Mesenchymal stem cell (in vitro differentiated cells and primary cell): Measurements from ENCODE around the gene TSPAN5.
A peak's percentile ranks its signal among the peaks of the same experiment; 100 is the strongest.

Experiments
- DNase-seq: peaks from one replicate; pipeline ENCODE4 v3.0.0-alpha.2; 2013
- H2AFZ ChIP-seq: one replicate; pipeline ENCODE4 v1.6.1; 2013; ENCODE audit warnings: low read depth, mild to moderate bottlenecking, control low read depth, inconsistent platforms, low read length, moderate library complexity
- H2AK5ac ChIP-seq: 2 replicates; pipeline ENCODE4 v1.6.1; 2013; ENCODE audit warnings: low read length, moderate library complexity, mild to moderate bottlenecking, inconsistent platforms; ENCODE audit not compliant: severe bottlenecking
- H2BK120ac ChIP-seq: one replicate; pipeline ENCODE4 v1.6.1; 2013; ENCODE audit warnings: low read depth, mild to moderate bottlenecking, inconsistent platforms, low read length, moderate library complexity
- H2BK12ac ChIP-seq, 2 experiments: one replicate each; pipeline ENCODE4 v1.6.1; 2013; ENCODE audit warnings: inconsistent platforms in 2 of 2, low read length in 2 of 2, mild to moderate bottlenecking in 2 of 2, moderate library complexity in 2 of 2, control low read depth in 1 of 2
- H2BK15ac ChIP-seq: one replicate; pipeline ENCODE4 v1.6.1; 2013; ENCODE audit warnings: mild to moderate bottlenecking, low read depth, inconsistent platforms; ENCODE audit not compliant: poor library complexity, severe bottlenecking
- H2BK5ac ChIP-seq: 2 replicates; pipeline ENCODE4 v1.6.1; 2013; ENCODE audit warnings: low read depth, mild to moderate bottlenecking, low read length, control low read depth, inconsistent platforms; ENCODE audit not compliant: poor library complexity, severe bottlenecking
- H3K14ac ChIP-seq, 2 experiments: one replicate each; pipeline ENCODE4 v1.6.1; 2013; ENCODE audit warnings: inconsistent platforms in 2 of 2, low read length in 2 of 2, control low read depth in 1 of 2, mild to moderate bottlenecking in 1 of 2, moderate library complexity in 1 of 2
- H3K18ac ChIP-seq, 2 experiments: one replicate each; pipeline ENCODE4 v1.6.1; 2013; ENCODE audit warnings: inconsistent platforms in 2 of 2, low read length in 2 of 2, control low read depth in 1 of 2, low read depth in 1 of 2, mild to moderate bottlenecking in 1 of 2
- H3K23ac ChIP-seq, 2 experiments: one replicate each; pipeline ENCODE4 v1.6.1; 2013; ENCODE audit warnings: inconsistent platforms in 2 of 2, low read length in 2 of 2, mild to moderate bottlenecking in 2 of 2, moderate library complexity in 2 of 2, control low read depth in 1 of 2
- H3K27ac ChIP-seq: 2 replicates; pipeline ENCODE4 v1.5.1; 2013; ENCODE audit warnings: mild to moderate bottlenecking, moderate library complexity, low read length, control low read depth, inconsistent platforms; ENCODE audit not compliant: poor library complexity, severe bottlenecking
- H3K27me3 ChIP-seq, 2 experiments: 2 replicates each; pipeline versions ENCODE4 v1.6.1 to v1.7.0; 2013; ENCODE audit warnings: low read length in 2 of 2, mild to moderate bottlenecking in 2 of 2, moderate library complexity in 2 of 2, control low read depth in 1 of 2, inconsistent platforms in 1 of 2; ENCODE audit not compliant: control insufficient read depth in 1 of 2, insufficient read depth in 1 of 2
- H3K36me3 ChIP-seq, 2 experiments: 2 replicates each; pipeline versions ENCODE4 v1.6.1 to v1.7.0; 2013; ENCODE audit warnings: low read length in 2 of 2, control low read depth in 1 of 2, inconsistent platforms in 1 of 2, low read depth in 1 of 2, mild to moderate bottlenecking in 1 of 2; ENCODE audit not compliant: insufficient read depth in 2 of 2, control insufficient read depth in 1 of 2
- H3K4ac ChIP-seq, 2 experiments: one replicate each; pipeline ENCODE4 v1.6.1; 2013; ENCODE audit warnings: inconsistent platforms in 2 of 2, low read length in 2 of 2, mild to moderate bottlenecking in 2 of 2, moderate library complexity in 2 of 2, control low read depth in 1 of 2, low read depth in 1 of 2
- H3K4me1 ChIP-seq: 2 replicates; pipeline ENCODE4 v1.6.1; 2013; ENCODE audit warnings: low read depth, low read length, control low read depth; ENCODE audit not compliant: control insufficient read depth, insufficient read depth
- H3K4me2 ChIP-seq: 2 replicates; pipeline ENCODE4 v1.6.1; 2013; ENCODE audit warnings: low read length, mild to moderate bottlenecking, inconsistent platforms; ENCODE audit not compliant: poor library complexity, severe bottlenecking
- H3K4me3 ChIP-seq, 2 experiments: 2 replicates each; pipeline versions ENCODE4 v1.5.1 to v1.7.0; 2013; ENCODE audit warnings: low read length in 2 of 2, mild to moderate bottlenecking in 2 of 2, control low read depth in 1 of 2, low read depth in 1 of 2; ENCODE audit not compliant: insufficient read depth in 1 of 2
- H3K79me1 ChIP-seq: replicated peaks from 2 replicates; pipeline ENCODE4 v1.6.1; 2013; ENCODE audit warnings: mild to moderate bottlenecking, control low read depth, low read length, inconsistent platforms; ENCODE audit not compliant: poor library complexity, severe bottlenecking
- H3K9ac ChIP-seq: 2 replicates; pipeline ENCODE4 v1.7.0; 2013; ENCODE audit warnings: mild to moderate bottlenecking, low read length, moderate library complexity
- H3K9me3 ChIP-seq: 2 replicates; pipeline ENCODE4 v1.7.0; 2013; ENCODE audit warnings: mild to moderate bottlenecking, low read length; ENCODE audit not compliant: control insufficient read depth
- H4K8ac ChIP-seq: one replicate; pipeline ENCODE4 v1.6.1; 2013; ENCODE audit warnings: inconsistent platforms, mild to moderate bottlenecking, low read length, moderate library complexity
- H4K91ac ChIP-seq: one replicate; pipeline ENCODE4 v1.6.1; 2013; ENCODE audit warnings: mild to moderate bottlenecking, low read length, inconsistent platforms
- WGBS: methylation state at CpG from one replicate; pipeline ENCODE4 v1.1.7; 2013; ENCODE audit warnings: mixed read lengths; 5-methylcytosine and 5-hydroxymethylcytosine counted together

The TSPAN5 gene

GRCh38 chr4:98620087-98620784 is 38.2 kb downstream of the TSPAN5 start:
- DNase-seq = no peak
- 91% methylated on average over 9 of the region's 9 CpGs for WGBS
- Histone ChIP-seq H2BK12ac (no peak overlapping the region), H3K9me3 (no peaks in the 10 kb centered on the region), H2BK15ac (no peak overlapping the region), H3K79me1 (peaks cover 4% of the 10 kb centered on the region), H3K4me1 (peaks cover 12% of the 10 kb centered on the region), H3K23ac (no peak overlapping the region), H3K27ac (no peak overlapping the region), H2AK5ac (no peak overlapping the region), H3K4me3 (no peak overlapping the region), H2BK120ac (no peak overlapping the region), H4K8ac (no peak overlapping the region), H3K18ac (no peak overlapping the region), H2BK5ac (no peak overlapping the region), H4K91ac (peak overlapping the region; percentile 28), H3K27me3 (no peaks in the 10 kb centered on the region), H3K36me3 (no peaks in the 10 kb centered on the region), H3K14ac (no peak overlapping the region), H3K9ac (no peak overlapping the region), H3K4ac (no peak overlapping the region), H3K4me2 (no peak overlapping the region), H2AFZ (no peak overlapping the region)

GRCh38 chr4:98619180-98619579 is 39.2 kb downstream of the TSPAN5 start:
- Histone ChIP-seq H3K4me3 (no peak overlapping the region), H2AK5ac (no peak overlapping the region), H2BK5ac (no peak overlapping the region), H3K4ac (no peak overlapping the region), H4K91ac (no peak overlapping the region), H3K79me1 (peaks cover 8% of the 10 kb centered on the region), H3K4me1 (peaks cover 12% of the 10 kb centered on the region), H2BK12ac (no peak overlapping the region), H4K8ac (no peak overlapping the region), H3K18ac (no peak overlapping the region), H3K9me3 (no peaks in the 10 kb centered on the region), H3K27me3 (no peaks in the 10 kb centered on the region), H3K4me2 (no peak overlapping the region), H2BK15ac (no peak overlapping the region), H3K9ac (no peak overlapping the region), H3K14ac (no peak overlapping the region), H3K36me3 (no peaks in the 10 kb centered on the region), H2AFZ (no peak overlapping the region), H3K27ac (no peak overlapping the region), H2BK120ac (no peak overlapping the region), H3K23ac (no peak overlapping the region)
- WGBS = 92% methylated on average over 2 of the region's 2 CpGs
- no peak for DNase-seq

GRCh38 chr4:98618680-98619079 is 39.7 kb downstream of the TSPAN5 start:
- H3K4ac ChIP-seq = no peak overlapping the region
- 90% methylated on average over 3 of the region's 3 CpGs for WGBS

GRCh38 chr4:98617358-98618047 is 40.9 kb downstream of the TSPAN5 start:
- no peak overlapping the region for H3K9ac ChIP-seq
- no peak overlapping the region for H3K23ac ChIP-seq
- H3K14ac ChIP-seq = no peak overlapping the region
- peaks cover 14% of the 10 kb centered on the region for H3K4me1 ChIP-seq
- no peak overlapping the region for H2BK15ac ChIP-seq
- no peak overlapping the region for H3K4me2 ChIP-seq
- no peak overlapping the region for H2BK120ac ChIP-seq
- peak overlapping the region in 1 of 2 experiments; percentile 17 for H3K18ac ChIP-seq
- H4K91ac ChIP-seq = peak overlapping the region; percentile 6
- no peaks in the 10 kb centered on the region for H3K27me3 ChIP-seq
- no peaks in the 10 kb centered on the region for H3K9me3 ChIP-seq
- peaks cover 7% of the 10 kb centered on the region for H3K79me1 ChIP-seq
- H2BK5ac ChIP-seq = no peak overlapping the region
- H2AK5ac ChIP-seq = no peak overlapping the region
- H4K8ac ChIP-seq = no peak overlapping the region
- peak overlapping the region in 1 of 2 experiments; percentile 6 for H2BK12ac ChIP-seq
- H3K27ac ChIP-seq = no peak overlapping the region
- H3K4ac ChIP-seq = no peak overlapping the region
- H3K4me3 ChIP-seq = no peak overlapping the region
- WGBS = 95% methylated on average over 2 of the region's 2 CpGs
- H3K36me3 ChIP-seq = no peaks in the 10 kb centered on the region
- H2AFZ ChIP-seq = no peak overlapping the region
- no peak for DNase-seq

More at GRCh38 chr4:98618680-98619079, 39.7 kb downstream of the TSPAN5 start:
- H2BK120ac ChIP-seq = no peak overlapping the region
- H2BK15ac ChIP-seq = no peak overlapping the region
- H3K27ac ChIP-seq = no peak overlapping the region
- H3K9ac ChIP-seq = no peak overlapping the region
- H3K9me3 ChIP-seq = no peaks in the 10 kb centered on the region
- H2AK5ac ChIP-seq = no peak overlapping the region
- no peak for DNase-seq
- H3K14ac ChIP-seq = no peak overlapping the region
- no peak overlapping the region for H3K18ac ChIP-seq
- no peak overlapping the region for H2BK5ac ChIP-seq
- H3K23ac ChIP-seq = no peak overlapping the region
- no peaks in the 10 kb centered on the region for H3K36me3 ChIP-seq
- H4K8ac ChIP-seq = no peak overlapping the region
- H3K4me2 ChIP-seq = no peak overlapping the region
- no peak overlapping the region for H3K4me3 ChIP-seq
- H3K79me1 ChIP-seq = peaks cover 8% of the 10 kb centered on the region
- H4K91ac ChIP-seq = no peak overlapping the region
- no peak overlapping the region for H2AFZ ChIP-seq
- H3K27me3 ChIP-seq = no peaks in the 10 kb centered on the region
- no peak overlapping the region for H2BK12ac ChIP-seq
- peaks cover 12% of the 10 kb centered on the region for H3K4me1 ChIP-seq
